A549 (cell line): ENCODE results near the gene KIF13A. TPM values are rescaled to one million over a fixed set of nuclear protein-coding genes. Genes with fewer than 3 reads are reported as not detected.

Source experiments
- ATAC-seq, 2 experiments: fragments of 200-7000 bp in 1 of 2; fragments of >200 bp in 1 of 2; cut with Nextera tagmentation in 1 of 2; cut with Tn5 transposase in 1 of 2; 3 replicates each; pipeline versions ENCODE4 v1.8.0 to v1.9.1; 2018 to 2020; ENCODE audit warnings: mild to moderate bottlenecking in 1 of 2, moderate library complexity in 1 of 2
- CTCF ChIA-PET: fragments of 300-600 bp; sonication (Branson Sonifier 250); formaldehyde crosslinking; extraction: SDS; loops from one replicate; lab custom pipeline; 2021; ENCODE audit warnings: antibody characterized with exemption, inconsistent platforms; lab: Yijun Ruan, JAX
- POLR2A ChIA-PET: fragments of 350-600 bp; formaldehyde crosslinking; extraction: SDS; loops from one replicate; lab custom pipeline; 2021; ENCODE audit warnings: antibody characterized with exemption, inconsistent platforms; lab: Yijun Ruan, JAX
- DNase-seq, 2 experiments: peaks; one replicate each; pipeline versions ENCODE4 v3.0.0 to v3.0.0-alpha.2; 2011 to 2016; ENCODE audit warnings: low read depth in 1 of 2, low spot score in 1 of 2
- FAIRE-seq: peaks from 2 replicates; lab custom pipeline; 2011; peaks lifted over from hg19 to GRCh38; lab: Jason Lieb, UNC
- H3K27ac ChIP-seq, 2 experiments: fragments of >200 bp; sonication (Bioruptor Twin); formaldehyde crosslinking; 3 replicates each; pipeline ENCODE4 v1.5.1; 2016 to 2017
- H3K4me1 ChIP-seq: fragments of >200 bp; sonication (Bioruptor Twin); formaldehyde crosslinking; 3 replicates; pipeline ENCODE4 v1.6.1; 2016
- H3K4me2 ChIP-seq: fragments of >200 bp; sonication (Bioruptor Twin); formaldehyde crosslinking; 3 replicates; pipeline ENCODE4 v1.6.1; 2016
- H3K4me3 ChIP-seq: fragments of >200 bp; sonication (Bioruptor Twin); formaldehyde crosslinking; 3 replicates; pipeline ENCODE4 v1.5.1; 2016
- H3K9me3 ChIP-seq: fragments of >200 bp; sonication (Bioruptor Twin); formaldehyde crosslinking; 3 replicates; pipeline ENCODE4 v1.6.1; 2016
- BHLHE40 ChIP-seq: IDR thresholded peaks from 2 replicates; pipeline ENCODE4 v1.6.1; 2012; ENCODE audit warnings: low read depth, low read length, inconsistent platforms
- CEBPB ChIP-seq, 2 experiments: fragments of >200 bp in 1 of 2; sonication (Bioruptor Twin) in 1 of 2; formaldehyde crosslinking in 1 of 2; IDR thresholded peaks; 2 replicates each; pipeline ENCODE4 v1.6.1; 2012 to 2016
- EHMT2 ChIP-seq: fragments of 200-600 bp; sonication (generic); IDR thresholded peaks from 2 replicates; pipeline ENCODE4 v1.6.1; 2016; ENCODE audit warnings: antibody characterized with exemption, low read depth, mild to moderate bottlenecking, moderate library complexity
- FOSB ChIP-seq: fragments of 250-450 bp; sonication (Bioruptor Pico); IDR thresholded peaks from 2 replicates; pipeline ENCODE4 v1.5.0; 2020; ENCODE audit warnings: mild to moderate bottlenecking, moderate library complexity
- HDAC2 ChIP-seq: fragments of 200-600 bp; sonication (generic); IDR thresholded peaks from 2 replicates; pipeline ENCODE4 v1.6.1; 2016
- HOXB5 ChIP-seq: fragments of 250-450 bp; sonication (Bioruptor Pico); IDR thresholded peaks from 2 replicates; pipeline ENCODE4 v1.5.0; 2020; ENCODE audit warnings: mild to moderate bottlenecking, moderate library complexity
- JUNB ChIP-seq: fragments of >200 bp; sonication (Bioruptor Twin); formaldehyde crosslinking; IDR thresholded peaks from 2 replicates; pipeline ENCODE4 v1.6.1; 2016
- KDM5A ChIP-seq: fragments of 200-600 bp; sonication (generic); IDR thresholded peaks from 2 replicates; pipeline ENCODE4 v1.6.1; 2016; ENCODE audit warnings: antibody characterized with exemption, mild to moderate bottlenecking
- MAFK ChIP-seq: fragments of 450-650 bp; IDR thresholded peaks from 2 replicates; pipeline ENCODE4 v1.6.1; 2014; ENCODE audit not compliant: partially characterized antibody
- NPAS2 ChIP-seq: fragments of 250-450 bp; sonication (Bioruptor Pico); IDR thresholded peaks from 2 replicates; pipeline ENCODE4 v1.8.0; 2022; ENCODE audit warnings: mild to moderate bottlenecking, moderate library complexity, borderline replicate concordance
- POLR2A ChIP-seq: IDR thresholded peaks from 2 replicates; pipeline ENCODE4 v1.6.1; 2012; ENCODE audit warnings: mild to moderate bottlenecking, low read length
- RAD21 ChIP-seq, 2 experiments: fragments of >200 bp in 1 of 2; sonication (Bioruptor Twin) in 1 of 2; formaldehyde crosslinking in 1 of 2; IDR thresholded peaks in 1 of 2; conservative IDR thresholded peaks in 1 of 2; 2 replicates in 1 of 2; 3 replicates in 1 of 2; pipeline ENCODE4 v1.6.1; 2012 to 2018; ENCODE audit warnings: inconsistent platforms in 1 of 2
- RARB ChIP-seq: fragments of 250-450 bp; sonication (Bioruptor Pico); IDR thresholded peaks from 2 replicates; pipeline ENCODE4 v1.8.0; 2021; ENCODE audit warnings: mild to moderate bottlenecking, moderate library complexity
- RCOR1 ChIP-seq: fragments of 150-350 bp; IDR thresholded peaks from 2 replicates; pipeline ENCODE4 v1.6.1; 2014; ENCODE audit warnings: antibody characterized with exemption, low read length, low read depth
- RFX5 ChIP-seq: fragments of 450-650 bp; IDR thresholded peaks from 2 replicates; pipeline ENCODE4 v1.7.1; 2014; ENCODE audit warnings: antibody characterized with exemption, mild to moderate bottlenecking, moderate library complexity
- RNF2 ChIP-seq: fragments of 200-600 bp; sonication (generic); IDR thresholded peaks from 2 replicates; pipeline ENCODE4 v1.6.1; 2016; ENCODE audit warnings: low read depth, mild to moderate bottlenecking, antibody characterized with exemption, moderate library complexity, borderline replicate concordance
- TFCP2L1 ChIP-seq: fragments of 250-450 bp; sonication (Bioruptor Pico); IDR thresholded peaks from 2 replicates; pipeline ENCODE4 v1.5.0; 2021; ENCODE audit warnings: mild to moderate bottlenecking
- ZC3H11A ChIP-seq: fragments of 450-650 bp; IDR thresholded peaks from 2 replicates; pipeline ENCODE4 v1.6.1; 2014; ENCODE audit warnings: antibody characterized with exemption, mild to moderate bottlenecking
- ZNF302 ChIP-seq: fragments of 250-450 bp; sonication (Bioruptor Pico); IDR thresholded peaks from 2 replicates; pipeline ENCODE4 v1.9.0; 2021; ENCODE audit warnings: inconsistent platforms, mild to moderate bottlenecking, moderate library complexity
- WGBS: methylation state at CpG from one replicate; pipeline ENCODE4 v1.1.6; 2017; ENCODE audit errors: missing lambda C conversion rate; 5-methylcytosine and 5-hydroxymethylcytosine counted together
- polyA plus RNA-seq, 4 experiments: library from polyadenylated mRNA; depleted of rRNA in 3 of 4; stranded (reverse); fragments of >200 nt; fragmentation: RNase III in 1 of 4; extraction: RNeasy Plus Mini Kit Qiagen cat#74134 plus additional on column Dnase treatment in 1 of 4; gene quantifications; 2 replicates in 3 of 4; 3 replicates in 1 of 4; pipeline ENCODE4 v1.2.3, GENCODE V29; 2011 to 2017
- TF ChIP-seq, protein P1 (sequence below): fragments of 250-450 bp; sonication (Bioruptor Pico); IDR thresholded peaks from 2 replicates; pipeline ENCODE4 v1.5.0; 2020; ENCODE audit warnings: low read depth, mild to moderate bottlenecking, moderate library complexity
- TF ChIP-seq, protein P2 (sequence below): IDR thresholded peaks from 2 replicates; pipeline ENCODE4 v1.6.1; 2012
- TF ChIP-seq, protein P3 (sequence below): fragments of 250-450 bp; sonication (Bioruptor Pico); IDR thresholded peaks from 2 replicates; pipeline ENCODE4 v1.5.0; 2021; ENCODE audit warnings: mild to moderate bottlenecking, moderate library complexity, borderline replicate concordance

The KIF13A gene
- polyA plus RNA-seq, 2 of the 4 experiments (the other 2 are of a cell fraction), result 30.2 to 39.4 TPM

DNA sequence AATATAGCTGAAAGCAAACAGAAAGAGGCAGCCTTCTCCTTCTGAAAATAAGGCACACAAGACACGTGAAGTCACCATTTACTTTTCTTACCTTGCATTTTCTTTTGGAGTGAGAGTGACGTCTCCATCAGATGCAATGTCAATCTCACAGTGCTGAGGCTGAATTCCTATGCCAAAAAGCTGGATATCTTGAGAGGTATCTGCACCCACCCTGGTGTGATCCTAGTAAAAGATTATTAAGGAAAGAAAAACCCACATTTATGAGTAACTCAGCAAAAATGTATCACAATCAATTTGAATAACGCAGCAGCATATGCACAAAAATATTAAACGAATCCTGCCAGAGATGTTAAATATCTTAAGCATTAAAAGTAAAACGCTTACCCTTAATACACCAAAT, 159.3 kb downstream of the KIF13A start (continued):
- TF ChIP-seq EHMT2, result no peak
- no peak for TF ChIP-seq KDM5A
- no peak for TF ChIP-seq RNF2
- TF ChIP-seq, protein P1, sequence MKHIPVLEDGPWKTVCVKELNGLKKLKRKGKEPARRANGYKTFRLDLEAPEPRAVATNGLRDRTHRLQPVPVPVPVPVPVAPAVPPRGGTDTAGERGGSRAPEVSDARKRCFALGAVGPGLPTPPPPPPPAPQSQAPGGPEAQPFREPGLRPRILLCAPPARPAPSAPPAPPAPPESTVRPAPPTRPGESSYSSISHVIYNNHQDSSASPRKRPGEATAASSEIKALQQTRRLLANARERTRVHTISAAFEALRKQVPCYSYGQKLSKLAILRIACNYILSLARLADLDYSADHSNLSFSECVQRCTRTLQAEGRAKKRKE, result no peak
- TF ChIP-seq BHLHE40, result no peak

DNA sequence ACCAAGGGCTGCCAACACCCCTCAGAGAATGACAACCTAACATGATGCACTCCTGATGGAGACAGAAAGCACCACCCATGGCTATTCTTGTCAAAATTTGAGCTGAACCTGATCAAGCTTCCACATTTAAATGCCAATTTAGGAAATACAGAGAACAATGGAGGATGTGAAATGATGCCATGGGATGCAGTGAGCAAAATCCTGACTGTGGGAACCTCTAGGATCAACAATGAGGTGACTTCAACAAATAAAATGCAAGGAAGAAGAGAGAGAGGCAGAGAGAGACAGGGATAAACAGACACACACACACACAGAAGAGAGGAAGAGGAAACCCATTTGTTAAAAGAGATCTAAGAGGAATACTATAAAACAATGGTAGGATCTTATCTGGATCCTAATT, 161.1 kb downstream of the KIF13A start:
- ATAC-seq, result no peak
- no peak overlapping the region for H3K4me2 ChIP-seq
- CTCF ChIA-PET, result no interaction called here
- no peak for TF ChIP-seq HOXB5 (CRISPR knock-in tag)
- TF ChIP-seq POLR2A, result no peak
- TF ChIP-seq EHMT2, result no peak
- TF ChIP-seq FOSB (CRISPR knock-in tag), result no peak
- no peak for TF ChIP-seq RAD21 (conservative IDR thresholded peaks at IDR 0.05 in 1 of 2, IDR thresholded peaks at IDR 0.05 in 1 of 2)
- no peak for TF ChIP-seq RCOR1
- TF ChIP-seq RARB (CRISPR knock-in tag), result no peak
- no peak for TF ChIP-seq TFCP2L1
- no peak for TF ChIP-seq BHLHE40
- no peak for TF ChIP-seq CEBPB (IDR thresholded peaks at IDR 0.05)
- no peak for TF ChIP-seq JUNB
- TF ChIP-seq ZNF302 (CRISPR knock-in tag), result no peak
- TF ChIP-seq NPAS2, result no peak
- TF ChIP-seq HDAC2, result no peak
- TF ChIP-seq, all 56 proteins: peak for 0
- no peak overlapping the region for H3K4me3 ChIP-seq
- H3K9me3 ChIP-seq, result no peaks in the 10 kb centered on the region
- DNase-seq (no peak), FAIRE-seq (no peak)
- POLR2A ChIA-PET, result no interaction called here
- H3K4me1 ChIP-seq, result no peaks in the 10 kb centered on the region
- H3K27ac ChIP-seq, result no peak overlapping the region

DNA sequence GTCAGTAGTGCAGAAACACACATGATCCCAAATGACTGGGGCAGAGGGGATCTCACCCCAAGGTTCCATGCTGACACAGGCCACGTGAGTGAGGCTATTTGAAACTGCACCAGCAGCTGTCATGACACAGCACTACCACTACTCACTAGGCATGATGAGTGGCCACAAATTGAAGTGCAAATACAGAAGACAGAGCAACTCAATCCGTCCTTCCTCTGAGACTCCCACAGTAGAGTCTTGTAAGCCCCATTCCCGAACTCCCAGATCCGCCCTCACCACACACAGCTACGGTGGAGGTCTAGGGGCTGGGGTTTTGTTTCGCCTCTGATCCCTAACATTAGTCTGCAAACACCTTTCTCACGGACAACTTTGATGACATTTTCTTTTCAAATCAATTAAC, 167.4 kb downstream of the KIF13A start:
- Histone ChIP-seq H3K4me2 (no peak overlapping the region), H3K4me3 (no peak overlapping the region), H3K27ac (peak overlapping the region; percentile 21 to 62; a peak in 4 of 6 replicates), H3K9me3 (no peaks in the 10 kb centered on the region), H3K4me1 (peaks cover 39% of the 10 kb centered on the region)
- TF ChIP-seq MAFK, result peak; percentile 84
- TF ChIP-seq, protein P2, sequence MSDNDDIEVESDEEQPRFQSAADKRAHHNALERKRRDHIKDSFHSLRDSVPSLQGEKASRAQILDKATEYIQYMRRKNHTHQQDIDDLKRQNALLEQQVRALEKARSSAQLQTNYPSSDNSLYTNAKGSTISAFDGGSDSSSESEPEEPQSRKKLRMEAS, result peak; percentile 22; the same call in 1 of the 2 replicates
- no peak for TF ChIP-seq ZNF302 (CRISPR knock-in tag)
- ATAC-seq (peak; percentile 61 to 71), DNase-seq (peak in 1 of 2 experiments; percentile 54), FAIRE-seq (no peak)
- ChIA-PET POLR2A (no interaction called here), CTCF (interaction anchor here (0.9 to 1.4 kb wide), 2 partner anchors 16 to 303 kb away, joined by 3 to 6 read pairs; no protein-coding TSS in a partner anchor)
- WGBS, result 76% methylated on average over 7 of the region's 7 CpGs

DNA sequence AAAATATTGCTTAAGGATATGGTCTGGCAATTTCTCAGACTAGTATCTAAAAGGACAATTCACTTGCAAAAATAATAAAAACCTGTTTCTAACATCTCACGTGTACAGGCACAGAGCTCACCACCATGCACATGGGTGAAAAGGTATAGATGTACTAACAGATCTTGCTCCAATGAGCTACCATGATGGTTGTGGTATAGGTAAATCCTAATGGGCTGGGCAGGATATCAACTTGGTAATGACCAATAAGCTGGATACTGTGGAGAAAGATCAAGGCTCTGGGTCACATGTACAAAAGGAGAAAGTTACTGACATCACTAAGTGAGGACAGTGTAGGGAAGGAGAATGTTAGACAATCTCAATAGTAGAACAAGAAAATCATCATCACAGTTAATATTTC, 169.7 kb downstream of the KIF13A start:
- Histone ChIP-seq H3K4me1 (peaks cover 39% of the 10 kb centered on the region), H3K9me3 (no peaks in the 10 kb centered on the region), H3K4me3 (no peak overlapping the region), H3K4me2 (peak overlapping the region; percentile 60), H3K27ac (peak overlapping the region; percentile 84 to 93)
- WGBS, result 24% methylated on average over 1 of the region's 1 CpG
- peak in 1 of 2 experiments; percentile 4 for DNase-seq
- ATAC-seq, result peak; percentile 27 to 53; a peak in 3 of 6 replicates
- FAIRE-seq, result no peak
- ChIA-PET POLR2A (interaction anchor here (1.5 kb wide), 1 partner anchor 170 kb away, joined by 4 read pairs; the partner anchor contains the start of gene KIF13A), CTCF (interaction anchor here (1.3 to 6.0 kb wide), 5 partner anchors 10 to 603 kb away, joined by 3 to 27 read pairs (median 3); no protein-coding TSS in a partner anchor)
- TF ChIP-seq RFX5 (no peak), ZC3H11A (no peak)
- TF ChIP-seq, protein P3, sequence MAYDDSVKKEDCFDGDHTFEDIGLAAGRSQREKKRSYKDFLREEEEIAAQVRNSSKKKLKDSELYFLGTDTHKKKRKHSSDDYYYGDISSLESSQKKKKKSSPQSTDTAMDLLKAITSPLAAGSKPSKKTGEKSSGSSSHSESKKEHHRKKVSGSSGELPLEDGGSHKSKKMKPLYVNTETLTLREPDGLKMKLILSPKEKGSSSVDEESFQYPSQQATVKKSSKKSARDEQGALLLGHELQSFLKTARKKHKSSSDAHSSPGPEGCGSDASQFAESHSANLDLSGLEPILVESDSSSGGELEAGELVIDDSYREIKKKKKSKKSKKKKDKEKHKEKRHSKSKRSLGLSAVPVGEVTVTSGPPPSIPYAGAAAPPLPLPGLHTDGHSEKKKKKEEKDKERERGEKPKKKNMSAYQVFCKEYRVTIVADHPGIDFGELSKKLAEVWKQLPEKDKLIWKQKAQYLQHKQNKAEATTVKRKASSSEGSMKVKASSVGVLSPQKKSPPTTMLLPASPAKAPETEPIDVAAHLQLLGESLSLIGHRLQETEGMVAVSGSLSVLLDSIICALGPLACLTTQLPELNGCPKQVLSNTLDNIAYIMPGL, result no peak
